GM12878 (cell line): Measurements from ENCODE around the gene WEE2. TPM values are rescaled to one million over a fixed set of nuclear protein-coding genes. Genes with fewer than 3 reads are reported as not detected.

Experiments used
- ATAC-seq: fragments of 200-7000 bp; cut with Tn5 transposase; 3 replicates; pipeline ENCODE4 v1.9.1; 2020; ENCODE audit warnings: mild to moderate bottlenecking, moderate library complexity
- BruUV-seq: library from RNA; stranded (reverse); fragments of 400-500 nt; replicated peaks from 2 replicates; lab custom pipeline; 2021; lab: Mats Ljungman, UMichigan
- CTCF ChIA-PET: fragments of 300-600 bp; sonication (Branson Sonifier 250); formaldehyde crosslinking; extraction: SDS; loops from one replicate; lab custom pipeline; 2021; ENCODE audit warnings: inconsistent platforms; lab: Yijun Ruan, JAX
- POLR2A ChIA-PET: fragments of 350-600 bp; formaldehyde crosslinking; extraction: SDS; loops from one replicate; lab custom pipeline; 2021; ENCODE audit warnings: inconsistent platforms; lab: Charles Lee
- RAD21 ChIA-PET: fragments of 300-600 bp; sonication (Branson Sonifier 250); formaldehyde crosslinking; loops from one replicate; lab custom pipeline; 2023; ENCODE audit warnings: antibody characterized with exemption; ENCODE audit not compliant: unreplicated experiment; lab: Charles Lee
- SMC1A ChIA-PET: fragments of 300-600 bp; sonication (Branson Sonifier 250); formaldehyde crosslinking; loops from one replicate; lab custom pipeline; 2023; ENCODE audit not compliant: unreplicated experiment, uncharacterized antibody; lab: Charles Lee
- DNase-seq: peaks from one replicate; pipeline ENCODE4 v3.0.0-alpha.2; 2011; ENCODE audit warnings: low read depth, low spot score
- FAIRE-seq: peaks from 3 replicates; lab custom pipeline; 2011; peaks lifted over from hg19 to GRCh38; lab: Jason Lieb, UNC
- H2AFZ ChIP-seq: 2 replicates; pipeline ENCODE4 v1.6.0; 2011; ENCODE audit warnings: low read depth, low read length, control low read depth; ENCODE audit not compliant: control insufficient read depth
- H3K27ac ChIP-seq: 2 replicates; pipeline ENCODE4 v1.5.1; 2011; ENCODE audit warnings: control low read depth; ENCODE audit not compliant: control insufficient read depth, insufficient read depth
- H3K27me3 ChIP-seq, 2 experiments: replicated peaks in 1 of 2; 2 replicates each; pipeline versions ENCODE4 v1.6.0 to v1.6.1; 2011; ENCODE audit warnings: low read length in 1 of 2; ENCODE audit not compliant: control insufficient read depth in 2 of 2, insufficient read depth in 2 of 2
- H3K36me3 ChIP-seq, 2 experiments: 2 replicates each; pipeline ENCODE4 v1.5.1; 2011; ENCODE audit warnings: low read length in 1 of 2; ENCODE audit not compliant: control insufficient read depth in 2 of 2, insufficient read depth in 2 of 2
- H3K4me1 ChIP-seq: 2 replicates; pipeline ENCODE4 v1.6.1; 2011; ENCODE audit warnings: mild to moderate bottlenecking, low read length, moderate library complexity, mixed read lengths; ENCODE audit not compliant: control insufficient read depth, insufficient read depth
- H3K4me2 ChIP-seq: 2 replicates; pipeline ENCODE4 v1.6.0; 2011; ENCODE audit warnings: control low read depth; ENCODE audit not compliant: control insufficient read depth, insufficient read depth
- H3K4me3 ChIP-seq: fragments of 200-600 bp; sonication (generic); 2 replicates; pipeline ENCODE4 v1.5.1; 2016
- H3K79me2 ChIP-seq: 2 replicates; pipeline ENCODE4 v1.6.0; 2011; ENCODE audit warnings: low read length; ENCODE audit not compliant: control insufficient read depth, insufficient read depth
- H3K9ac ChIP-seq: 2 replicates; pipeline ENCODE4 v1.8.0; 2011; ENCODE audit warnings: low read length, control low read depth, mixed read lengths; ENCODE audit not compliant: control insufficient read depth, insufficient read depth
- H3K9me3 ChIP-seq: replicated peaks from 3 replicates; pipeline ENCODE4 v1.5.1; 2011; ENCODE audit warnings: mild to moderate bottlenecking, low read length; ENCODE audit not compliant: control insufficient read depth, insufficient read depth
- H4K20me1 ChIP-seq: 2 replicates; pipeline ENCODE4 v1.6.0; 2011; ENCODE audit not compliant: control insufficient read depth, insufficient read depth
- ESRRA ChIP-seq: IDR thresholded peaks from 2 replicates; pipeline ENCODE4 v1.6.1; 2012; ENCODE audit warnings: mild to moderate bottlenecking, low read length, improper control_type of control experiment
- FOXM1 ChIP-seq: IDR thresholded peaks from 2 replicates; pipeline ENCODE4 v1.6.1; 2012; ENCODE audit warnings: low read depth, mild to moderate bottlenecking, inconsistent platforms, low read length, moderate library complexity
- NR2C2 ChIP-seq: IDR thresholded peaks from 2 replicates; pipeline ENCODE4 v1.6.1; 2011; ENCODE audit warnings: borderline replicate concordance, low read depth; ENCODE audit not compliant: control insufficient read depth, insufficient read length
- RFX5 ChIP-seq: IDR thresholded peaks from 2 replicates; pipeline ENCODE4 v1.6.1; 2011; ENCODE audit warnings: low read depth, low read length, improper control_type of control experiment
- SMAD1 ChIP-seq: fragments of 450-650 bp; IDR thresholded peaks from 2 replicates; pipeline ENCODE4 v1.6.1; 2018; ENCODE audit warnings: mild to moderate bottlenecking, low read depth; ENCODE audit not compliant: partially characterized antibody
- TBL1XR1 ChIP-seq: IDR thresholded peaks from 2 replicates; pipeline ENCODE4 v1.6.1; 2012; ENCODE audit warnings: low read depth, low read length, improper control_type of control experiment
- ZNF207 ChIP-seq: fragments of 450-650 bp; IDR thresholded peaks from 2 replicates; pipeline ENCODE4 v1.6.1; 2014; ENCODE audit warnings: antibody characterized with exemption, mild to moderate bottlenecking, borderline replicate concordance
- ZNF217 ChIP-seq: fragments of 450-650 bp; IDR thresholded peaks from 2 replicates; pipeline ENCODE4 v1.6.1; 2017; ENCODE audit warnings: antibody characterized with exemption, mild to moderate bottlenecking
- WGBS: methylation state at CpG from one replicate; pipeline ENCODE4 v1.1.6; 2016; ENCODE audit warnings: low lambda C conversion rate; ENCODE audit not compliant: insufficient replicate concordance, insufficient coverage; ENCODE audit errors: missing lambda C conversion rate; 5-methylcytosine and 5-hydroxymethylcytosine counted together
- in situ Hi-C: fragments of 300-500 bp; cut with MboI; formaldehyde crosslinking; loops from 9 replicates; pipeline ENCODE4 v1.14.3; 2018; ENCODE audit warnings: mixed read lengths
- intact Hi-C: fragments of 100-400 bp; cut with micrococcal nuclease; formaldehyde crosslinking; loops from one replicate; pipeline ENCODE4 v1.14.2; 2022; ENCODE audit not compliant: unreplicated experiment
- polyA plus RNA-seq, 11 experiments: library from polyadenylated mRNA; depleted of rRNA in 4 of 11; unstranded in 6 of 11; stranded (reverse) in 5 of 11; fragments of >200 nt; fragmentation: Nextera tagmentation in 4 of 11; fragmentation: Illumina TruSeq in 1 of 11; extraction: Ambion mirVana in 4 of 11; extraction: Trizol in 1 of 11; gene quantifications; 1 replicate in 1 of 11; 2 replicates in 10 of 11; pipeline versions ENCODE4 v1.2.1 to v1.2.3, GENCODE V29; 2011 to 2016; ENCODE audit warnings: inconsistent platforms in 2 of 11, missing spikeins in 2 of 11, low read depth in 1 of 11
- total RNA-seq, 4 experiments: library from RNA; depleted of rRNA in 3 of 4; stranded (reverse); fragments of >200 nt in 3 of 4; fragmentation: Illumina TruSeq in 1 of 4; extraction: Trizol in 1 of 4; gene quantifications; 2 replicates each; pipeline versions ENCODE4 v1.2.1 to v1.2.3, GENCODE V29; 2013 to 2021
- TF ChIP-seq, protein P1 (sequence below): IDR thresholded peaks from 2 replicates; pipeline ENCODE4 v1.6.1; 2011; ENCODE audit warnings: mild to moderate bottlenecking, low read depth, low read length, moderate library complexity; ENCODE audit not compliant: insufficient replicate concordance
- TF ChIP-seq, protein P2 (sequence below): fragments of 450-650 bp; IDR thresholded peaks from 2 replicates; pipeline ENCODE4 v1.6.1; 2017; ENCODE audit warnings: mild to moderate bottlenecking, moderate library complexity
- TF ChIP-seq, protein P3 (sequence below): fragments of 450-650 bp; IDR thresholded peaks from 2 replicates; pipeline ENCODE4 v1.6.1; 2017; ENCODE audit warnings: mild to moderate bottlenecking
- TF ChIP-seq, protein P4 (sequence below): fragments of 150-350 bp; IDR thresholded peaks from 2 replicates; pipeline ENCODE4 v1.6.1; 2016; ENCODE audit warnings: low read depth, low read length

Gene WEE2
- total and polyA plus RNA-seq, 10 of the 15 experiments (the other 5 are each of a cell fraction or from before 2014, with no cell fraction given): 0.02 to 0.03 (median 0.03) TPM; not detected in 7

DNA sequence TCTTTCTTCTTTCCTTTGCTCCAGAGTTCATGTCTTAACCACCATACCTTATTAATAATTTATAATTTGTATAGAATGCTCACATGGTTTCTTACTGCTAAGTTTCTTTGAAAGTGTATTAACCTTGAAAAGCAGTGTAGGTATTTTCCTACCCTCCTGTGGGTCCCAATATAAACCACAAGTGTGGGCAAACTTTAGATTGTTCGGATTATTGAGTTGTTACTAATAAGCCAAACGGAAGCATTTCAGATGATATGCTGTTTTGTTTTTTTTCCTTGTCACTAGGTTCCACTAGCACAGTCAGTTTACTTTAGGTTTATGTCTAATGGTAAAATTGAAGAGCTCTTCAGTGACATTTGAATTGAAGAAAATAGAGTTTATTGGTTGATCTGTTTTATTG is 40.2 kb downstream of the WEE2 start:
- Histone ChIP-seq H3K79me2 (no peaks in the 10 kb centered on the region), H3K9me3 (peaks cover 30% of the 10 kb centered on the region), H3K9ac (no peak overlapping the region), H3K27ac (no peak overlapping the region), H2AFZ (no peak overlapping the region), H3K36me3 (peaks cover 5 to 34% of the 10 kb centered on the region in 2 experiments), H3K27me3 (no peaks in the 10 kb centered on the region), H3K4me3 (no peak overlapping the region), H3K4me1 (no peaks in the 10 kb centered on the region), H4K20me1 (no peaks in the 10 kb centered on the region), H3K4me2 (no peak overlapping the region)
- in situ Hi-C loops: no loop called here
- ChIA-PET POLR2A (no interaction called here), SMC1A (interaction anchor here (1.2 kb wide), 1 partner anchor 93 kb away, joined by 3 read pairs; the partner anchor contains the start of gene PRSS37), CTCF (interaction anchor here (0.6 kb wide), 1 partner anchor 237 kb away, joined by 3 read pairs; no protein-coding TSS in a partner anchor), RAD21 (no interaction called here)
- no peak for FAIRE-seq
- no peak for DNase-seq
- WGBS: 100% methylated on average over 2 of the region's 2 CpGs
- no TSS peak for BruUV-seq
- intact Hi-C loops: no loop called here
- no peak for ATAC-seq
- TF ChIP-seq RFX5 (no peak), ZNF207 (no peak), TBL1XR1 (no peak), ESRRA (no peak), FOXM1 (no peak), SMAD1 (no peak), ZNF217 (no peak), NR2C2 (no peak)
- TF ChIP-seq, protein P1, sequence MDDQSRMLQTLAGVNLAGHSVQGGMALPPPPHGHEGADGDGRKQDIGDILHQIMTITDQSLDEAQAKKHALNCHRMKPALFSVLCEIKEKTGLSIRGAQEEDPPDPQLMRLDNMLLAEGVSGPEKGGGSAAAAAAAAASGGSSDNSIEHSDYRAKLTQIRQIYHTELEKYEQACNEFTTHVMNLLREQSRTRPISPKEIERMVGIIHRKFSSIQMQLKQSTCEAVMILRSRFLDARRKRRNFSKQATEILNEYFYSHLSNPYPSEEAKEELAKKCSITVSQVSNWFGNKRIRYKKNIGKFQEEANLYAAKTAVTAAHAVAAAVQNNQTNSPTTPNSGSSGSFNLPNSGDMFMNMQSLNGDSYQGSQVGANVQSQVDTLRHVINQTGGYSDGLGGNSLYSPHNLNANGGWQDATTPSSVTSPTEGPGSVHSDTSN: no peak
- TF ChIP-seq, protein P2, sequence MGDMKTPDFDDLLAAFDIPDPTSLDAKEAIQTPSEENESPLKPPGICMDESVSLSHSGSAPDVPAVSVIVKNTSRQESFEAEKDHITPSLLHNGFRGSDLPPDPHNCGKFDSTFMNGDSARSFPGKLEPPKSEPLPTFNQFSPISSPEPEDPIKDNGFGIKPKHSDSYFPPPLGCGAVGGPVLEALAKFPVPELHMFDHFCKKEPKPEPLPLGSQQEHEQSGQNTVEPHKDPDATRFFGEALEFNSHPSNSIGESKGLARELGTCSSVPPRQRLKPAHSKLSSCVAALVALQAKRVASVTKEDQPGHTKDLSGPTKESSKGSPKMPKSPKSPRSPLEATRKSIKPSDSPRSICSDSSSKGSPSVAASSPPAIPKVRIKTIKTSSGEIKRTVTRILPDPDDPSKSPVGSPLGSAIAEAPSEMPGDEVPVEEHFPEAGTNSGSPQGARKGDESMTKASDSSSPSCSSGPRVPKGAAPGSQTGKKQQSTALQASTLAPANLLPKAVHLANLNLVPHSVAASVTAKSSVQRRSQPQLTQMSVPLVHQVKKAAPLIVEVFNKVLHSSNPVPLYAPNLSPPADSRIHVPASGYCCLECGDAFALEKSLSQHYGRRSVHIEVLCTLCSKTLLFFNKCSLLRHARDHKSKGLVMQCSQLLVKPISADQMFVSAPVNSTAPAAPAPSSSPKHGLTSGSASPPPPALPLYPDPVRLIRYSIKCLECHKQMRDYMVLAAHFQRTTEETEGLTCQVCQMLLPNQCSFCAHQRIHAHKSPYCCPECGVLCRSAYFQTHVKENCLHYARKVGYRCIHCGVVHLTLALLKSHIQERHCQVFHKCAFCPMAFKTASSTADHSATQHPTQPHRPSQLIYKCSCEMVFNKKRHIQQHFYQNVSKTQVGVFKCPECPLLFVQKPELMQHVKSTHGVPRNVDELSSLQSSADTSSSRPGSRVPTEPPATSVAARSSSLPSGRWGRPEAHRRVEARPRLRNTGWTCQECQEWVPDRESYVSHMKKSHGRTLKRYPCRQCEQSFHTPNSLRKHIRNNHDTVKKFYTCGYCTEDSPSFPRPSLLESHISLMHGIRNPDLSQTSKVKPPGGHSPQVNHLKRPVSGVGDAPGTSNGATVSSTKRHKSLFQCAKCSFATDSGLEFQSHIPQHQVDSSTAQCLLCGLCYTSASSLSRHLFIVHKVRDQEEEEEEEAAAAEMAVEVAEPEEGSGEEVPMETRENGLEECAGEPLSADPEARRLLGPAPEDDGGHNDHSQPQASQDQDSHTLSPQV: no peak
- TF ChIP-seq, protein P3, sequence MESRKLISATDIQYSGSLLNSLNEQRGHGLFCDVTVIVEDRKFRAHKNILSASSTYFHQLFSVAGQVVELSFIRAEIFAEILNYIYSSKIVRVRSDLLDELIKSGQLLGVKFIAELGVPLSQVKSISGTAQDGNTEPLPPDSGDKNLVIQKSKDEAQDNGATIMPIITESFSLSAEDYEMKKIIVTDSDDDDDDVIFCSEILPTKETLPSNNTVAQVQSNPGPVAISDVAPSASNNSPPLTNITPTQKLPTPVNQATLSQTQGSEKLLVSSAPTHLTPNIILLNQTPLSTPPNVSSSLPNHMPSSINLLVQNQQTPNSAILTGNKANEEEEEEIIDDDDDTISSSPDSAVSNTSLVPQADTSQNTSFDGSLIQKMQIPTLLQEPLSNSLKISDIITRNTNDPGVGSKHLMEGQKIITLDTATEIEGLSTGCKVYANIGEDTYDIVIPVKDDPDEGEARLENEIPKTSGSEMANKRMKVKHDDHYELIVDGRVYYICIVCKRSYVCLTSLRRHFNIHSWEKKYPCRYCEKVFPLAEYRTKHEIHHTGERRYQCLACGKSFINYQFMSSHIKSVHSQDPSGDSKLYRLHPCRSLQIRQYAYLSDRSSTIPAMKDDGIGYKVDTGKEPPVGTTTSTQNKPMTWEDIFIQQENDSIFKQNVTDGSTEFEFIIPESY: no peak
- TF ChIP-seq, protein P4, sequence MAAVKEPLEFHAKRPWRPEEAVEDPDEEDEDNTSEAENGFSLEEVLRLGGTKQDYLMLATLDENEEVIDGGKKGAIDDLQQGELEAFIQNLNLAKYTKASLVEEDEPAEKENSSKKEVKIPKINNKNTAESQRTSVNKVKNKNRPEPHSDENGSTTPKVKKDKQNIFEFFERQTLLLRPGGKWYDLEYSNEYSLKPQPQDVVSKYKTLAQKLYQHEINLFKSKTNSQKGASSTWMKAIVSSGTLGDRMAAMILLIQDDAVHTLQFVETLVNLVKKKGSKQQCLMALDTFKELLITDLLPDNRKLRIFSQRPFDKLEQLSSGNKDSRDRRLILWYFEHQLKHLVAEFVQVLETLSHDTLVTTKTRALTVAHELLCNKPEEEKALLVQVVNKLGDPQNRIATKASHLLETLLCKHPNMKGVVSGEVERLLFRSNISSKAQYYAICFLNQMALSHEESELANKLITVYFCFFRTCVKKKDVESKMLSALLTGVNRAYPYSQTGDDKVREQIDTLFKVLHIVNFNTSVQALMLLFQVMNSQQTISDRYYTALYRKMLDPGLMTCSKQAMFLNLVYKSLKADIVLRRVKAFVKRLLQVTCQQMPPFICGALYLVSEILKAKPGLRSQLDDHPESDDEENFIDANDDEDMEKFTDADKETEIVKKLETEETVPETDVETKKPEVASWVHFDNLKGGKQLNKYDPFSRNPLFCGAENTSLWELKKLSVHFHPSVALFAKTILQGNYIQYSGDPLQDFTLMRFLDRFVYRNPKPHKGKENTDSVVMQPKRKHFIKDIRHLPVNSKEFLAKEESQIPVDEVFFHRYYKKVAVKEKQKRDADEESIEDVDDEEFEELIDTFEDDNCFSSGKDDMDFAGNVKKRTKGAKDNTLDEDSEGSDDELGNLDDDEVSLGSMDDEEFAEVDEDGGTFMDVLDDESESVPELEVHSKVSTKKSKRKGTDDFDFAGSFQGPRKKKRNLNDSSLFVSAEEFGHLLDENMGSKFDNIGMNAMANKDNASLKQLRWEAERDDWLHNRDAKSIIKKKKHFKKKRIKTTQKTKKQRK: no peak
